Activated effector memory CD4-positive, alpha-beta T cell treated with Interleukin-2 at 50 U/mL for 16 hours (primary cell): ENCODE results near the gene HIP1R.
"Not testable (repeated sequence)": the region's sequence is repeated elsewhere in the genome, so short reads cannot be mapped to it uniquely, and the experiment has no call there.

ENCODE experiments used
- DNase-seq: peaks from one replicate; pipeline ENCODE4 v3.0.0-alpha.2; 2020

Gene HIP1R

DNA sequence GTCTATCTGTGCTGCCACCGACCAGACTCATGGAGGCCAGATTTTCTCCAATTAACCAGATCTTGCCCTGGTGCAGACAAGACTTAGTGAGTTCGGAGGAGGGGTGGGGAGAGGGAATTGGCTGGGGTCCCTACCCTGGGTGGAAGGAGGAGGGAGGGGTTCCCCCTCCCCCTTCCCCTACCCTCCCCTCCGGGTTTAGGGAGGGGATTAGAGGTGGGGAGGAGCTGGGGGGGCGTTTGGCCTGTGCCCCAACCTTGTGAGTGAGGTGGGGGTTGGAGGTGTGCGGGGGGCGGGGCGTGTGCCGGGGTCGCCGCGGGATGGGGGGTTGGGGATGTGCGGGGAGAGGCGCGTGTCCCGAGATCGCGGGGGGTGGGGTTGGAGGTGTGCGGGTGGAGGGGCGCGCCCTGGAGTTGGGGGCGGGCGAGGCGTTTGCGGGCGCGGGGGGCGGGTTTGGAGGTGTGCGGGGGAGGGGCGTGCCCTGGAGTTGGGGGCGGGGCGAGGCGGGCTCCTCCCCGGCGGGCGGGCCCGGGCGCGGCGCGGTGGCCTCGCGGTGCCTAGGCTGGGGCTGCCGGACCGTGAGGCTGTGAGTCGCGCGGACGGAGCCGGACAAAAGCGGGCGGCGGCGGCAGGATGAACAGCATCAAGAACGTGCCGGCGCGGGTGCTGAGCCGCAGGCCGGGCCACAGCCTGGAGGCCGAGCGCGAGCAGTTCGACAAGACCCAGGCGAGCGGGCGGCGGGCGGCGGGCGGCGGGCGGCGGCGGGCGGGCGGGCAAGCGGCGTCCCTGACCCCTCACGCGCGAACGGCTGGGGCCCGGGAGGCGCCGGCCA lies at the start of gene HIP1R:
HIP1R (plus strand) TSS at position 537 of the 829 bp plus-strand sequence; CDS start at position 631, 94 bp downstream.
- peak; percentile 44 for DNase-seq

DNA sequence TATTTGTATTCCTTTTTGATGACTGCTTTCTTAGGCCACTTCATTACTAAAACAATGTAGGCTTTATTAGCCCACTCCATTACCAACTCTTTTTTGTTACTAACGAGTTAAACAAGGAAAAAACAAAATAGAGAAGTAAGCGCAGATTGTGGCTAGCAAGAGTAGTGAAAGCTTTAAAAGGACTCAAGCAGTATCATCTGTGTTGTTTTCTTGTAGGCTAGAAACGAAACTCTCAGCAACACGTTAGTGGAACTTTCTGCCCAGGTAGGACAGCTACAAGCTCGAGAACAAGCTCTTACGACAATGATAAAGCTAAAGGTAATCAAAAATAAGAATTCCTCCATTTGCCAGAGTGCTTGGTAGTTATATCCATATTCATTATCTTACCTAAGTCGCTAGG lies 49.8 kb upstream of the HIP1R start:
- no peak for DNase-seq

DNA sequence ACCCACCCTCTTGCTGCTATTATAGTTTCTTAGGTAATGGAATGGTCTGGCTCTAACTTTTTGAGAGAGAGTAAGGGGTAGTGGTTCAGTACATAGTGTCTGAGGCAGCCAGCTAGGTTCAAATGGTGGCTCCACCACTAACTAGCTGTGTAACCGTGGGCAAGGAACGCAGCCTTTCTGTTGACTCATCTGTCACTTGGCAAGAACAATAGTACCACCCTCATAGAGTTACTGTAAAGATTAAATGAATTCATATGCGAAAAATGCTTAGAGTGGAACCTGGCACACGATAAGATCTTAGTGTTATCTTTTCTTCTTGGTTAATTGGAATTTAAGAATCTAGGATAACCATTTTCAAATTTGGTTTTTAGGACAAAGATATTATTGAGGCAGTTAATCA lies 46.9 kb upstream of the HIP1R start:
- DNase-seq = no peak

- no peak for DNase-seq
Measured at GRCh38 chr12:122789637-122790036, 45.6 kb upstream of the HIP1R start.

- DNase-seq = no peak
Measured at GRCh38 chr12:122790393-122791075, 44.7 kb upstream of the HIP1R start.

DNA sequence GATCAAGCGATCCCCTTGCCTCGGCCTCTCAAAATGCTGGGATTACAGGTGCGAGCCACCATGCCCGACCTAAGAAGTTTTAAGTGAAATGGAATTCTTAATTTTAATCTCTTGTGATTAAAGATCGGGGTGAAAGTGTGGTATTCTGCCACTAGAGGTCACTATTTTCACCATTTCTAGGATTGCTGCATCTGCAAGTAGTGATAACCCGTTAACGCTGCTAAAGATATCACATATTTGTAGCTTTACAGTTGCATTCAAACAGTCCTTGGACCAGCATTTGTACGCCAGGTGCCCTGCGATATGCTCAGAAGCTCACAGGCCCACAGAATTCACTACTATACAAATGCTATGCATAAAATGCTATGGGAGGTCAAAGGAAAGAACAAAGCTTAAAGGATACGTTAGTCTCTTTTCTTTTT lies 41.6 kb upstream of the HIP1R start:
- DNase-seq = no peak

DNA sequence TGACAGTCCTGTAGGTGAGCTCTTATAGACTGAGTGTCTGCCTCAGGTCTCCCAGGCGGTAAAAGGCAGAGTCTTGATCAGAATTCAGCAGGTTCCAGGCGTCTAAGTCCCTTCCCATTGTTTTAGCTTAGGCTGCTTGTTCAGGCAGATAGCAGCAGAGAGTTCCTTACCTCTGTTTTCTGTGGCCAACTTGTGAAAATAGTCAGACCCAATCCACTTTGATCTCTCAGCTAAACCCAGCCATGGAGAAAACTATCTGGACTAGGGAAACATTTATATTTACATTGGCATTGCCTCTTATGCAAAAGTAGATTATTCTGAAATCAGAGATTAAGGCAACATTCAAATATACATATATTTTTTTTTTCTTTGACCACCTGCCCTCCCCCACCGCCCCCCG lies 39.5 kb upstream of the HIP1R start:
- no peak for DNase-seq

GRCh38 chr12:122799641-122800243 lies 35.5 kb upstream of the HIP1R start:
- no peak for DNase-seq

- DNase-seq = no peak
Measured at GRCh38 chr12:122803937-122804336, 31.3 kb upstream of the HIP1R start.

DNA sequence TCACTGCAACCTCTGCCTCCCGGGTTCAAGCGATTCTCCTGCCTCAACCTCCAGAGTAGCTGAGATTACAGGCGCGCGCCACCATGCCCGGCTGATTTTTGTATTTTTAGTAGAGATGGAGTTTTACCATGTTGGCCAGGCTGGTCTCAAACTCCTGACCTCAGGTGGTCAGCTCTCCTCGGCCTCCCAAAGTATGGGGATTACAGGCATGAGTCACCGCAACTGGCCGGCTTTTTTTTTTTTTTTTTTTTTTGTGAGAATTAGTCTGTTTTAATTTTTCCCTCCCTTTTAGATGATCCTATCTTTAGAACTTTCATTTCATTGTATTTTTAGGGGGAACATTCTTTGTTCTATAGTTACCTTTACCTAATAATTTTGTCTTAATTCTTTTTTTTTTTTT lies 30.3 kb upstream of the HIP1R start:
- DNase-seq = not testable (repeated sequence)

DNA sequence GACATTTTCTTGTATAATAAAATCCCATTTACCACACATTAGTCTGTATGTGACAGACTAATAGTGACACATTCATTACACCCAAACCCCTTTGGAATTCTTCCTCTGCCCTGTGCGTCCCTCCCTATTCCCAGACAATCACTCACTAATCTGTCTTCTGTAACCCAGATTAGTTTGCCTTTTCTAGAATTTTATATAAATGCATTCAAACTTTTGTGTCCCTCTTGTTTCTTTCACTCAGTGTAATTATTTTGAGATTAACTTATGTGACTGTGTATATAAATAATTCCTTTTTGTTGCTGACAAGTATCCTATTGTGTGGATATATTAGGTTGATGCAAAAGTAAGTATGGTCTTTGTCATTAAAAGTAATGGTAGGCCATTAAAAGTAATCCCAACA lies 27.6 kb upstream of the HIP1R start:
- no peak for DNase-seq

GRCh38 chr12:122811777-122812176 lies 23.5 kb upstream of the HIP1R start:
- DNase-seq = no peak

- no peak for DNase-seq
Measured at GRCh38 chr12:122813310-122813713, 21.9 kb upstream of the HIP1R start.

GRCh38 chr12:122819209-122819785 lies 16.0 kb upstream of the HIP1R start:
- DNase-seq = no peak

DNA sequence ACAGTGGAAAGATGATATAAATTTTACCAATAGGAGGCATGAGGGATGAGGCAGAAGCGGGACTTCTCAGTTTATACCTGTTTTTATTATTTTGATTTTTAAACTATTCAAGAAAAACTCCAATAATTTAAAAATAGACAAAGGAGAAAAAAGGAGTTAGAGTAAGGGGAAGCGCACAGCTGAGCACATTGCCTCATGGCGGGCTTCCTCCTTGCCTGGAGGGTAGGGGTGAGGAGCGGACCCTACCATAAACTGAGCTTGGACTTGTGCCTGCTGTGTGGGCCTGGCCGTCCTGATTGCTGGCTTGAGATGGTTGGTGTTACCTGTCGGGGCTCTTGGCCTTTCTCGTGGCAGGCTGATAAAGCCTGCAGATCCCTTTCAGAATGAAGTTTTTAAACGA lies 15.1 kb upstream of the HIP1R start:
- no peak for DNase-seq

DNA sequence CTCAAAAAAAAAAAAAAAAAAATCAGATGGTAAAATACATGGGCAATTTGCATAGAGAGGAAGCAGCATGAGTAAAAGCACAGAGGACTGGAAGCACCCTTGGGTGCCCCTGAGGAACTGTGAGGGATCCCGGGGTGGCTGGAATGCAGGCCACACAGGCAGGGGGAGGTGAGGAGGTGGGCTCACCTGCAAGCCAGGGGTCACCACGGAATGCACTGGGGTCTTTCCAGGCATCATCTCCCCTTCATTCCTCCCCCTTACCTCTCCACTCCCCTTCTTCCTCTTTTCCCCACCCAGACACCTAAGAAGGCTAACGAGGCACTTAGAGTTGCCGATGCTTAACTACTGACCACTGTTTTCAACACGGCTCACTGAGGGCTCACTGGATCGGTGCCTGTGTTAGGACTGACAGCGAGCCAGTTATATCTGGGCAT lies 14.4 kb upstream of the HIP1R start:
- DNase-seq = no peak

DNA sequence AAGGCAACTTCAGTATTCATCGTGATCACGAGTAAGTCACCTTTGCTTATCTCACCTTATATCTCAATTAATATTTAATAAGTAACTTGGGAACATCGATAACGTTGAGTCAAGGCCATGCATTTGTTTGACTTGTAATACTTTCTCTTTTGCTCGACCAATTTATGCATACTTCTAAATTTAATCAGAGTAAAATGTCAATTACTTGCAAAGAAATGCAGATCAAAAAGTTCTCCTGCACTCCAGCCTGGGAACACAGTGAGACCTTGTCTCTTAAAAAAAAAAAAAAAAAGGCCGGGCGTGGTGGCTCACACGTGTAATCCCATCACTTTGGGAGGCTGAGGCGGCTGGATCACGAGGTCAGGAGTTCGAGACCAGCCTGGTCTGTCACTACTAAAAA lies 11.8 kb upstream of the HIP1R start:
- DNase-seq = no peak

DNA sequence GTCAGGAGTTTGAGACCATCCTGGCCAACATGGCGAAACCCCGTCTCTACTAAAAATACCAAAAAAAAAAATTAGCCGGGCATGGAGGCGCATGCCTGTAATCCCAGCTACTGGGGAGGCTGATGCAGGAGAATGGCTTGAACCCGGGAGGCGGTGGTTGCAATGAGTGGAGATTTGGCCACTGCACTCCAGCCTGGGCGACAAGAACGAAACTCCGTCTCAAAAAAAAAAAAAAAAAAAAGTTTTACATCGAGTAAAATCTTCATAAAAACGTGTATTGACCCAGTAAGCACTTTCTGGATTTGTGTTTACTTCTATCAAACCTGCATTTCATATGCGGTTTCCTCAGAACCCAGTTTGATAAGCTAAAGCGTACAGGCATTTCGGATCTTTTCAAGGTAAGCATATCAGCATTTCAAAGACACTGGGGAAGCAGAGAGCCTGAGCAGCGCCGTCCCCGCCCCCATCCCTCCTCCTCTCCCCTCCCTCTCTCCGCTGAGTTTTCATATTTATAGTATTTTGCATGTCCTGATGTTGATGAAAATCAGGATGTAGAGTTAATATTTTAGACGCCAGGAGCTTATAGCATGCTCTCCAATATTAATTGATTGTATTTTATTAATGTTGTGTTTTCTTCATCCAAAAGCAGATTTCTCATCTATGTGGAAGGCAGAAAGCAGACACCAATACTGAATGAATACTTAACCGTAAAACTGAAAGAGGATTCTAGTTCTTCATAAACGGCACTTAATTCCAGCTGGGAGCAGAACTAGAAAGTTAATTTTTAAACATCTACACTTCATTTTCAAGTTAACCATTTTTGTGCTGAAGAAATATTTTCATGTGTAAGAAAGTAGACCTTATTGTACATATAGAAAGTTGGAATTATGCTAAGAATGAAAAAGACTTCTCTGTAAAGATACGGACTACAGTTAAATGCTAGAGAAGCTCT lies 9.2 kb upstream of the HIP1R start:
- DNase-seq = no peak

- no peak for DNase-seq
Measured at GRCh38 chr12:122827258-122827657, 8.0 kb upstream of the HIP1R start.

GRCh38 chr12:122830517-122831214 lies 4.6 kb upstream of the HIP1R start:
- no peak for DNase-seq

DNA sequence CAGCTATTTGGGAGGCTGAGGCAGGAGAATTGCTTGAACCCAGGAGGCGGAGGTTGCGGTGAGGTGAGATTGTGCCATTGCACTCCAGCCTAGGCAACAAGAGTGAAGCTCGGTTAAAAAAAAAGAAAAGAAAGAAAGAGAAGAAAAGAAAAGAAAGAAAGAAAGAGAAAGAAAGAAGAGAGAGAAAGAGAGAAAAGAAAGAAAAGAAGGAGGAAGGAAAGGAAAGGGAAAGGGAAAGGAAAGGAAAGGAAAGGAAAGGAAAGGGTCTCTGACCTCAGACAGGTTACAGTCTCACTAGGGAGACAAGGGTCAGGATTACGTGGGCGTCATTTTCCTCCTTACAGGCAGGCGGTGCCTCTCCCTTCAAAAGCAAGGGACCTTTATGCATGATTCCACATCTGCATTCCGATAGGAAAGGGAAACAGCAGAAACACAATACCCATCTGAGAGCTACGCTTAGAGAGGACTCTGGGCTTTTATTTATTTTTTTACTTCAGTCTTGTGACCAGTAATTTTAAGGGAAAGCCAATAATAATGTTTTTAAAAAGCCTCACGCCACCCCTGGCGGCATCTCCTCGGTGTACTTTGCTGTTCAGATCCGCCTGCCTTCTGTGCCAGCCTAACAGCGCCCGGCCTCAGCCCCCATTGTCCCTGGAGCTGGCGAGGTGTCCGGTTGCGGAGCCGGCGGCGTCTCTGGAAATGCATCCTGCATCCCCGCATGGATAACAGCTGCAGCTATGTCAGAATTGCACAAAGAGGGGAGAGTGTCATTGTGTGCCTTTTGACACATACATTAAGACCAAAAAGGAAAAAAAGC lies 945 bp upstream of the HIP1R start:
- DNase-seq = peak; percentile 15
